ENCODE measurements around the gene INSL6.
"Not testable (repeated sequence)": the region's sequence is repeated elsewhere in the genome, so short reads cannot be mapped to it uniquely, and the experiment has no call there.

The INSL6 gene

GRCh38 chr9:5180631-5181030 is 4.8 kb downstream of the INSL6 start:
- not testable (repeated sequence) for H3K4me1 ChIP-seq (ENCODE audit: control insufficient read depth, insufficient read depth, low read length)

GRCh38 chr9:5178126-5178805 is 7.2 kb downstream of the INSL6 start:
- H3K4me1 ChIP-seq (ENCODE audit: control insufficient read depth, insufficient read depth, low read length): no peaks in the 10 kb centered on the region
- H3K27me3 ChIP-seq (ENCODE audit: control insufficient read depth, insufficient read depth, low read length): no peaks in the 10 kb centered on the region
- no peak overlapping the region for H3K27ac ChIP-seq (ENCODE audit: low read length)
- WGBS (ENCODE audit: insufficient coverage, insufficient read length): no CpG with 5 or more reads among the region's 4 CpGs
- DNase-seq (ENCODE audit: low read depth, low spot score): no peak
- no peaks in the 10 kb centered on the region for H3K9me3 ChIP-seq (ENCODE audit: control insufficient read depth, insufficient read depth, low read length)
- no peaks in the 10 kb centered on the region for H3K36me3 ChIP-seq (ENCODE audit: control insufficient read depth, insufficient read depth, low read length)
- H3K4me3 ChIP-seq (ENCODE audit: low read length): no peak overlapping the region

More at GRCh38 chr9:5180631-5181030, 4.8 kb downstream of the INSL6 start:
- not testable (repeated sequence) for DNase-seq (ENCODE audit: low read depth, low spot score); H3K4me3 ChIP-seq (ENCODE audit: low read length); H3K27ac ChIP-seq (ENCODE audit: low read length); H3K9me3 ChIP-seq (ENCODE audit: control insufficient read depth, insufficient read depth, low read length); H3K27me3 ChIP-seq (ENCODE audit: control insufficient read depth, insufficient read depth, low read length); H3K36me3 ChIP-seq (ENCODE audit: control insufficient read depth, insufficient read depth, low read length)
- WGBS (ENCODE audit: insufficient coverage, insufficient read length): no CpG with 5 or more reads among the region's 2 CpGs

- no CpG with 5 or more reads among the region's 1 CpG for WGBS (ENCODE audit: insufficient coverage, insufficient read length)
- no peaks in the 10 kb centered on the region for H3K36me3 ChIP-seq (ENCODE audit: control insufficient read depth, insufficient read depth, low read length)
- DNase-seq (ENCODE audit: low read depth, low spot score): no peak
- no peaks in the 10 kb centered on the region for H3K9me3 ChIP-seq (ENCODE audit: control insufficient read depth, insufficient read depth, low read length)
- H3K4me3 ChIP-seq (ENCODE audit: low read length): no peak overlapping the region
- H3K27me3 ChIP-seq (ENCODE audit: control insufficient read depth, insufficient read depth, low read length): no peaks in the 10 kb centered on the region
- no peaks in the 10 kb centered on the region for H3K4me1 ChIP-seq (ENCODE audit: control insufficient read depth, insufficient read depth, low read length)
- H3K27ac ChIP-seq (ENCODE audit: low read length): no peak overlapping the region
These were observed 39.2 kb downstream of the INSL6 start for GRCh38 chr9:5146241-5146640.

GRCh38 chr9:5144217-5144616 is 41.2 kb downstream of the INSL6 start:
- WGBS (ENCODE audit: insufficient coverage, insufficient read length): no CpG with 5 or more reads among the region's 7 CpGs
- no peaks in the 10 kb centered on the region for H3K9me3 ChIP-seq (ENCODE audit: control insufficient read depth, insufficient read depth, low read length)
- no peaks in the 10 kb centered on the region for H3K4me1 ChIP-seq (ENCODE audit: control insufficient read depth, insufficient read depth, low read length)
- H3K27ac ChIP-seq (ENCODE audit: low read length): no peak overlapping the region
- H3K4me3 ChIP-seq (ENCODE audit: low read length): no peak overlapping the region
- H3K36me3 ChIP-seq (ENCODE audit: control insufficient read depth, insufficient read depth, low read length): no peaks in the 10 kb centered on the region
- no peak for DNase-seq (ENCODE audit: low read depth, low spot score)
- no peaks in the 10 kb centered on the region for H3K27me3 ChIP-seq (ENCODE audit: control insufficient read depth, insufficient read depth, low read length)

DNA sequence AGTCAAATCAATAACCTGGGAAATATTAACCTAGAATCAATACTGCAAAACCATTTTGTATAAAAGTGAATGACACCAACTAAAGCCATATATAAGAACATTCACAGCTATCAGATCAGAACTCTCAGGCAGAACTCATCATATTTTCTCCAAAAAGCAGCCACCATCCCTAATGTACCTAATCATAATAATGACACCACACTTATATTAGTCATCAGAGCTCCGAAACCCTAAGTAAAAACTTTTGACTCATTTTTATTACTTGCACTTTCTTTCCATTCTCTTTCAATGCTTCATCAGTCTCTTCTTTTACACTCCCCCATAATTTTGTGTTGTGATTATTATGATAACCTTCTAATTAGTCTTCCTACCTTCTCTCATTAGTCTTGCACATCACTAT is 45.3 kb downstream of the INSL6 start:
- no peak overlapping the region for H3K27ac ChIP-seq (ENCODE audit: low read length)
- H3K27me3 ChIP-seq (ENCODE audit: control insufficient read depth, insufficient read depth, low read length): no peaks in the 10 kb centered on the region
- no peaks in the 10 kb centered on the region for H3K36me3 ChIP-seq (ENCODE audit: control insufficient read depth, insufficient read depth, low read length)
- H3K4me1 ChIP-seq (ENCODE audit: control insufficient read depth, insufficient read depth, low read length): no peaks in the 10 kb centered on the region
- H3K9me3 ChIP-seq (ENCODE audit: control insufficient read depth, insufficient read depth, low read length): no peaks in the 10 kb centered on the region
- no peak for DNase-seq (ENCODE audit: low read depth, low spot score)
- WGBS (ENCODE audit: insufficient coverage, insufficient read length): no CpG with 5 or more reads among the region's 1 CpG
- no peak overlapping the region for H3K4me3 ChIP-seq (ENCODE audit: low read length)

DNA sequence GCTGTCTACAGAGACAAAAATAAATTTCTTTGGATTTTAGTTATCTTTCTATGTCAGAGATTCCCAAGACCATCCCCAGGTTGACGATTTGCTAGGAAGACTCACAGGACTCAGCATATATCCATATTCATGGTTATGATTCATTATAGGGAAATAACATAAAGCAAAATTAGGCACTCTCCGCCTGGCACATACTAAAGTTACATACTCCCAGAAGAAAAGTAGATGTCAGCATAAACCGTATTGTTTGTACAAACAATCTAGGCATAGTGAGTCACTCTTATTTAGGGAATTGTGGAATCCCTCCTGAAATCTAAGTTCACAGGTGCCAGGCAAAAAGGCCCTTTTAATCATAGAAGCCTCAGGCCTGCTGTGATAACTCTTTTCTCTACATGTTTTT is 62.9 kb downstream of the INSL6 start:
- Histone ChIP-seq H3K27me3 (ENCODE audit: control insufficient read depth, insufficient read depth, low read length) (no peaks in the 10 kb centered on the region), H3K4me3 (ENCODE audit: low read length) (no peak overlapping the region), H3K27ac (ENCODE audit: low read length) (no peak overlapping the region), H3K9me3 (ENCODE audit: control insufficient read depth, insufficient read depth, low read length) (no peaks in the 10 kb centered on the region), H3K4me1 (ENCODE audit: control insufficient read depth, insufficient read depth, low read length) (no peaks in the 10 kb centered on the region), H3K36me3 (ENCODE audit: control insufficient read depth, insufficient read depth, low read length) (no peaks in the 10 kb centered on the region)
- no peak for DNase-seq (ENCODE audit: low read depth, low spot score)
- WGBS (ENCODE audit: insufficient coverage, insufficient read length): no CpG with 5 or more reads among the region's 3 CpGs

- no peak for DNase-seq (ENCODE audit: low read depth, low spot score)
- Histone ChIP-seq H3K4me1 (ENCODE audit: control insufficient read depth, insufficient read depth, low read length) (no peaks in the 10 kb centered on the region), H3K36me3 (ENCODE audit: control insufficient read depth, insufficient read depth, low read length) (no peaks in the 10 kb centered on the region), H3K27me3 (ENCODE audit: control insufficient read depth, insufficient read depth, low read length) (no peaks in the 10 kb centered on the region), H3K4me3 (ENCODE audit: low read length) (no peak overlapping the region), H3K9me3 (ENCODE audit: control insufficient read depth, insufficient read depth, low read length) (no peaks in the 10 kb centered on the region), H3K27ac (ENCODE audit: low read length) (no peak overlapping the region)
- no CpG with 5 or more reads among the region's 1 CpG for WGBS (ENCODE audit: insufficient coverage, insufficient read length)
These were observed 63.3 kb downstream of the INSL6 start for GRCh38 chr9:5122116-5122515.

GRCh38 chr9:5113994-5114748 is 71.3 kb downstream of the INSL6 start:
- H3K27me3 ChIP-seq (ENCODE audit: control insufficient read depth, insufficient read depth, low read length): no peaks in the 10 kb centered on the region
- no peaks in the 10 kb centered on the region for H3K4me1 ChIP-seq (ENCODE audit: control insufficient read depth, insufficient read depth, low read length)
- DNase-seq (ENCODE audit: low read depth, low spot score): no peak
- no CpG with 5 or more reads among the region's 22 CpGs for WGBS (ENCODE audit: insufficient coverage, insufficient read length)
- no peak overlapping the region for H3K27ac ChIP-seq (ENCODE audit: low read length)
- H3K36me3 ChIP-seq (ENCODE audit: control insufficient read depth, insufficient read depth, low read length): no peaks in the 10 kb centered on the region
- H3K4me3 ChIP-seq (ENCODE audit: low read length): no peak overlapping the region
- H3K9me3 ChIP-seq (ENCODE audit: control insufficient read depth, insufficient read depth, low read length): no peaks in the 10 kb centered on the region

Data from iPS DF 6.9 (cell line).